Gastrocnemius medialis (tissue), 4 donors: ENCODE measurements around the gene C4orf33.

Experiments used
- POLR2A ChIP-seq, 2 donors: fragments of 450-650 bp; IDR thresholded peaks; one replicate each; pipeline ENCODE4 v1.6.1; 2017; ENCODE audit warnings: antibody characterized with exemption in 2 of 2, mild to moderate bottlenecking in 2 of 2, moderate library complexity in 2 of 2
- TF ChIP-seq, protein P1 (sequence below), 5 experiments: fragments of 450-650 bp in 3 of 5; fragments of 200-600 bp in 2 of 5; sonication (generic) in 2 of 5; IDR thresholded peaks in 4 of 5; conservative IDR thresholded peaks in 1 of 5; 1 replicate in 4 of 5; 2 replicates in 1 of 5; pipeline ENCODE4 v1.5.1; 2016 to 2019; ENCODE audit warnings: antibody characterized with exemption in 5 of 5, mild to moderate bottlenecking in 3 of 5, moderate library complexity in 3 of 5

DNA sequence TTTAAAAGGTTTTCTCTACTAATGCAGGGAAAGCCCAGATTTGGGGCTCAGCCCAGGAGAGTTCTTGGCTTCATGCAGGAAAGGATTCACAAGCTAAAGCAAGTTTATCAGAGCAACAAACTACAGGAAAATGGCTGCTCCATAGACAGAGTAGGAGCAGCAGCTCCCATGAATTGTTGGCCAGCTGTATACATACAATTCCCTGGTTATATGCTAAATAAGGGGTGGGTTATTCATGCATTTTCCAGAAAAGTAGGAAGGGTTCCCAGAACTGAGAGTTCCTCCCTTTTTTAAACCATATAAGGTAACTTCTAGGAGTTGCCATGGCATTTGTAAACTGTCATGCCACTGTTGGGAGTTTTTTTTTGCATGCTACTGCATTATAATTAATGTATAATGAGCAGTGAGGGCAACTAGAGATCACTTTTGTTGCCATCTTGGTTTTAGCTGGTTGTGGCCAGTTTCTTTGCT, 2.6 kb downstream of the C4orf33 start:
- TF ChIP-seq, protein P1, sequence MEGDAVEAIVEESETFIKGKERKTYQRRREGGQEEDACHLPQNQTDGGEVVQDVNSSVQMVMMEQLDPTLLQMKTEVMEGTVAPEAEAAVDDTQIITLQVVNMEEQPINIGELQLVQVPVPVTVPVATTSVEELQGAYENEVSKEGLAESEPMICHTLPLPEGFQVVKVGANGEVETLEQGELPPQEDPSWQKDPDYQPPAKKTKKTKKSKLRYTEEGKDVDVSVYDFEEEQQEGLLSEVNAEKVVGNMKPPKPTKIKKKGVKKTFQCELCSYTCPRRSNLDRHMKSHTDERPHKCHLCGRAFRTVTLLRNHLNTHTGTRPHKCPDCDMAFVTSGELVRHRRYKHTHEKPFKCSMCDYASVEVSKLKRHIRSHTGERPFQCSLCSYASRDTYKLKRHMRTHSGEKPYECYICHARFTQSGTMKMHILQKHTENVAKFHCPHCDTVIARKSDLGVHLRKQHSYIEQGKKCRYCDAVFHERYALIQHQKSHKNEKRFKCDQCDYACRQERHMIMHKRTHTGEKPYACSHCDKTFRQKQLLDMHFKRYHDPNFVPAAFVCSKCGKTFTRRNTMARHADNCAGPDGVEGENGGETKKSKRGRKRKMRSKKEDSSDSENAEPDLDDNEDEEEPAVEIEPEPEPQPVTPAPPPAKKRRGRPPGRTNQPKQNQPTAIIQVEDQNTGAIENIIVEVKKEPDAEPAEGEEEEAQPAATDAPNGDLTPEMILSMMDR (IDR thresholded peaks at IDR 0.05 in 4 of 5, conservative IDR thresholded peaks at IDR 0.05 in 1 of 5): no peak
- TF ChIP-seq POLR2A (IDR thresholded peaks at IDR 0.05): no peak
